K562 (cell line): ENCODE results near the gene HAUS7. TPM values are rescaled to one million over a fixed set of nuclear protein-coding genes. Genes with fewer than 3 reads are reported as not detected.

ENCODE experiments used
- ATAC-seq: fragments of 200-7000 bp; cut with Tn5 transposase; 3 replicates; pipeline ENCODE4 v1.9.1; 2020; ENCODE audit warnings: moderate library complexity
- BruUV-seq: library from RNA; stranded (reverse); fragments of 400-500 nt; replicated peaks from 2 replicates; lab custom pipeline; 2021; lab: Mats Ljungman, UMichigan
- CTCF ChIA-PET: fragments of 300-600 bp; formaldehyde crosslinking; extraction: SDS; loops from one replicate; lab custom pipeline; 2021; ENCODE audit warnings: low intra/inter-chr PET ratio; lab: Yijun Ruan, JAX
- POLR2A ChIA-PET: fragments of 300-600, 350-650 bp; sonication (Branson Sonifier 250); formaldehyde crosslinking; extraction: SDS; loops from one replicate; lab custom pipeline; 2021; ENCODE audit warnings: antibody characterized with exemption, inconsistent platforms; lab: Yijun Ruan, JAX
- DNase-seq, 4 experiments: peaks; one replicate each; pipeline versions ENCODE4 v3.0.0 to v3.0.0-alpha.2; 2011 to 2018; ENCODE audit warnings: low spot score in 3 of 4, mixed read lengths in 3 of 4; ENCODE audit errors: extremely low read depth in 1 of 4
- FAIRE-seq: peaks from 2 replicates; lab custom pipeline; 2011; peaks lifted over from hg19 to GRCh38; lab: Jason Lieb, UNC
- H2AFZ ChIP-seq: 2 replicates; pipeline ENCODE4 v1.6.0; 2011; ENCODE audit warnings: low read depth, low read length, control low read depth, inconsistent platforms
- H3K27ac ChIP-seq: fragments of 200-600 bp; 3 replicates; pipeline ENCODE4 v1.8.0; 2011; ENCODE audit warnings: low read depth, mild to moderate bottlenecking, control low read depth, inconsistent platforms, low read length, moderate library complexity, mixed read lengths; ENCODE audit errors: extremely low read depth
- H3K27me3 ChIP-seq, 2 experiments: fragments of 300-600 bp in 1 of 2; 2 replicates in 1 of 2; 3 replicates in 1 of 2; pipeline versions ENCODE4 v1.6.0 to v1.8.0; 2011; ENCODE audit warnings: inconsistent platforms in 2 of 2, low read length in 2 of 2, mild to moderate bottlenecking in 1 of 2, mixed read lengths in 1 of 2, moderate library complexity in 1 of 2; ENCODE audit not compliant: control insufficient read depth in 2 of 2, insufficient read depth in 2 of 2
- H3K36me3 ChIP-seq: fragments of 300-600 bp; 3 replicates; pipeline ENCODE4 v1.8.0; 2011; ENCODE audit warnings: mild to moderate bottlenecking, low read length, inconsistent platforms; ENCODE audit not compliant: control insufficient read depth, insufficient read depth
- H3K4me1 ChIP-seq, 2 experiments: fragments of 200-600 bp in 1 of 2; replicated peaks in 1 of 2; 2 replicates in 1 of 2; 3 replicates in 1 of 2; pipeline versions ENCODE4 v1.5.1 to v1.8.0; 2011; ENCODE audit warnings: inconsistent platforms in 2 of 2, low read length in 2 of 2, mild to moderate bottlenecking in 1 of 2, mixed read lengths in 1 of 2, moderate library complexity in 1 of 2; ENCODE audit not compliant: control insufficient read depth in 2 of 2, insufficient read depth in 2 of 2
- H3K4me2 ChIP-seq: 2 replicates; pipeline ENCODE4 v1.6.1; 2011; ENCODE audit warnings: low read length, control low read depth, inconsistent platforms, mixed read lengths; ENCODE audit not compliant: insufficient read depth
- H3K4me3 ChIP-seq: fragments of 200-600 bp; sonication (generic), shearing (Covaris generic); 2 replicates; pipeline ENCODE4 v1.5.1; 2016; ENCODE audit warnings: control low read depth, inconsistent platforms
- H3K79me2 ChIP-seq: fragments of 200-600 bp; 3 replicates; pipeline ENCODE4 v1.8.0; 2011; ENCODE audit warnings: low read length, inconsistent platforms; ENCODE audit not compliant: control insufficient read depth, insufficient read depth
- H3K9ac ChIP-seq, 2 experiments: 2 replicates each; pipeline versions ENCODE4 v1.6.0 to v1.6.1; 2011; ENCODE audit warnings: low read depth in 2 of 2, low read length in 2 of 2, control low read depth in 1 of 2, inconsistent platforms in 1 of 2, mild to moderate bottlenecking in 1 of 2, mixed read lengths in 1 of 2; ENCODE audit not compliant: insufficient read depth in 1 of 2
- H3K9me1 ChIP-seq: one replicate; pipeline ENCODE4 v1.6.0; 2011; ENCODE audit warnings: inconsistent platforms, mild to moderate bottlenecking, low read length, moderate library complexity; ENCODE audit not compliant: control insufficient read depth, insufficient read depth
- H3K9me3 ChIP-seq: replicated peaks from 2 replicates; pipeline ENCODE4 v1.5.1; 2011; ENCODE audit warnings: low read depth, low read length, inconsistent platforms; ENCODE audit not compliant: control insufficient read depth, insufficient read depth
- H4K20me1 ChIP-seq: replicated peaks from 2 replicates; pipeline ENCODE4 v1.6.1; 2011; ENCODE audit warnings: low read length, inconsistent platforms, mixed read lengths; ENCODE audit not compliant: control insufficient read depth, insufficient read depth
- KAT8 ChIP-seq: fragments of 450-650 bp; IDR thresholded peaks from 2 replicates; pipeline ENCODE4 v1.6.1; 2016; ENCODE audit warnings: low read depth, mild to moderate bottlenecking
- SMC3 ChIP-seq: conservative IDR thresholded peaks from 2 replicates; pipeline ENCODE4 v1.6.1; 2011; ENCODE audit warnings: low read depth, low read length, improper control_type of control experiment; ENCODE audit not compliant: insufficient read depth
- ZNF146 ChIP-seq: IDR thresholded peaks from one replicate; pipeline ENCODE4 v1.6.1; 2018; ENCODE audit warnings: missing compliant biosample characterization; ENCODE audit not compliant: unreplicated experiment
- ZNF24 ChIP-seq: fragments of 450-650 bp; IDR thresholded peaks from 2 replicates; pipeline ENCODE4 v1.6.1; 2016
- WGBS: fragments of 100-300 bp; shearing (Covaris generic); methylation state at CpG from one replicate; pipeline ENCODE4 v1.1.6; 2016; ENCODE audit warnings: low coverage, mixed read lengths; ENCODE audit not compliant: insufficient coverage; ENCODE audit errors: missing lambda C conversion rate; 5-methylcytosine and 5-hydroxymethylcytosine counted together
- in situ Hi-C: fragments of 300-500 bp; cut with MboI; formaldehyde crosslinking; loops from 4 replicates; pipeline ENCODE4 v1.15.0; 2018; ENCODE audit warnings: inconsistent platforms, mixed read lengths
- intact Hi-C: fragments of 100-400 bp; cut with micrococcal nuclease; formaldehyde crosslinking; loops from 2 replicates; pipeline ENCODE4 v1.14.2; 2022
- polyA plus RNA-seq, 8 experiments: library from polyadenylated mRNA; depleted of rRNA in 4 of 8; stranded (reverse) in 5 of 8; unstranded in 3 of 8; fragments of >200 nt; fragmentation: Nextera tagmentation in 2 of 8; fragmentation: Illumina TruSeq in 1 of 8; extraction: Ambion mirVana in 2 of 8; extraction: Trizol in 1 of 8; gene quantifications; 2 replicates each; pipeline versions ENCODE4 v1.2.1 to v1.2.3, GENCODE V29; 2011 to 2014; ENCODE audit warnings: inconsistent platforms in 1 of 8, missing spikeins in 1 of 8
- total RNA-seq, 7 experiments: library from RNA; depleted of rRNA in 6 of 7; stranded (reverse); fragments of >200 nt in 6 of 7; fragmentation: Illumina TruSeq in 2 of 7; extraction: Trizol in 2 of 7; gene quantifications; 2 replicates each; pipeline versions ENCODE4 v1.2.1 to v1.2.3, GENCODE V29; 2011 to 2021; ENCODE audit warnings: low replicate concordance in 1 of 7
- TF ChIP-seq, protein P1 (sequence below): sonication (generic); formaldehyde crosslinking; IDR thresholded peaks from 2 replicates; pipeline ENCODE4 v1.8.0; 2022; ENCODE audit warnings: missing genetic modification reagents, mild to moderate bottlenecking, borderline replicate concordance
- TF ChIP-seq, protein P2 (sequence below): fragments of 250-450 bp; sonication (Bioruptor Pico); IDR thresholded peaks from 2 replicates; pipeline ENCODE4 v1.8.0; 2021; ENCODE audit warnings: moderate library complexity, mild to moderate bottlenecking, inconsistent platforms
- TF ChIP-seq, protein P3 (sequence below): fragments of 150-350 bp; IDR thresholded peaks from 2 replicates; pipeline ENCODE4 v1.6.1; 2014; ENCODE audit warnings: low read depth, mild to moderate bottlenecking, low read length, borderline replicate concordance

The HAUS7 gene
- total and polyA plus RNA-seq, 9 of the 15 experiments (the other 6 are each of a cell fraction or from before 2014, with no cell fraction given): 10.0 to 94.9 (median 48.8) TPM

DNA sequence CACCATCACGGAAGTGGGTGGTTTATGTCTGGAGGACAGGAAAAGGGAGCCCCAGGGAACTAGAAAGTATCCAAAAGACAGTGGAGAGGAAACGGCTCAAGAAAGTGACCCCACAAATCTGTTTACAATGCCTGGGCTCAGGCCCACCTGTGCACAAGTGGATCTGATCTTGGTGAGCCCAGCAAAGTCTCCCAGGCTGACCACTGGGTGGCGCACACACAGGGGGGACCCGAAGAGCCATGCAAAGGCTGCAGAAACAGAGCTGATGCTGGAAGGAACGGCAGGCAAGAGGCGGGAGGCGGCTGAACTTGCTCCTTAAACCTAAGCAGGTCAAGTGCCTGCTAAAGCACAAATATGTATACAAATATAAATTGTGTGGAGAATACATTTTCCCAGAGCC lies 9.6 kb downstream of the HAUS7 start:
- peak; percentile 97 for ATAC-seq
- H3K4me3 ChIP-seq: no peak overlapping the region
- peaks cover 11% of the 10 kb centered on the region; the same call in 1 of the 2 replicates for H4K20me1 ChIP-seq
- H3K79me2 ChIP-seq: no peaks in the 10 kb centered on the region
- peak; percentile 48 to 63 (median 54) for DNase-seq
- intact Hi-C loops: loop anchor here (1.0 kb wide), 1 partner anchor 46 kb away; no protein-coding TSS in a partner anchor
- no peak overlapping the region for H3K27ac ChIP-seq
- H3K36me3 ChIP-seq: peaks cover 82% of the 10 kb centered on the region
- peaks cover 3% of the 10 kb centered on the region for H3K9me1 ChIP-seq
- BruUV-seq: no TSS peak
- in situ Hi-C loops: no loop called here
- no peak overlapping the region for H2AFZ ChIP-seq
- no peak overlapping the region for H3K9ac ChIP-seq
- ChIA-PET CTCF (interaction anchor here (1.0 to 2.3 kb wide), 2 partner anchors 28 to 46 kb away, joined by 3 to 9 read pairs; no protein-coding TSS in a partner anchor), POLR2A (interaction anchor here (0.6 to 1.0 kb wide), 3 partner anchors 15 to 334 kb away, joined by 3 read pairs; partner anchors contain the start of genes IDH3G, SSR4 and TREX2)
- peaks cover 0 to 5% of the 10 kb centered on the region in 2 experiments; a peak in 1 of 5 replicates for H3K4me1 ChIP-seq
- WGBS: 33% methylated on average over 7 of the region's 7 CpGs
- FAIRE-seq: peak; percentile 81
- no peaks in the 10 kb centered on the region for H3K27me3 ChIP-seq
- no peak overlapping the region for H3K4me2 ChIP-seq
- no peaks in the 10 kb centered on the region for H3K9me3 ChIP-seq
- TF ChIP-seq KAT8: no peak
- TF ChIP-seq ZNF24: no peak
- TF ChIP-seq, protein P1, sequence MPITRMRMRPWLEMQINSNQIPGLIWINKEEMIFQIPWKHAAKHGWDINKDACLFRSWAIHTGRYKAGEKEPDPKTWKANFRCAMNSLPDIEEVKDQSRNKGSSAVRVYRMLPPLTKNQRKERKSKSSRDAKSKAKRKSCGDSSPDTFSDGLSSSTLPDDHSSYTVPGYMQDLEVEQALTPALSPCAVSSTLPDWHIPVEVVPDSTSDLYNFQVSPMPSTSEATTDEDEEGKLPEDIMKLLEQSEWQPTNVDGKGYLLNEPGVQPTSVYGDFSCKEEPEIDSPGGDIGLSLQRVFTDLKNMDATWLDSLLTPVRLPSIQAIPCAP (CRISPR knock-in tag): no peak
- no peak for TF ChIP-seq ZNF146 (CRISPR knock-in tag)
- TF ChIP-seq, protein P2, sequence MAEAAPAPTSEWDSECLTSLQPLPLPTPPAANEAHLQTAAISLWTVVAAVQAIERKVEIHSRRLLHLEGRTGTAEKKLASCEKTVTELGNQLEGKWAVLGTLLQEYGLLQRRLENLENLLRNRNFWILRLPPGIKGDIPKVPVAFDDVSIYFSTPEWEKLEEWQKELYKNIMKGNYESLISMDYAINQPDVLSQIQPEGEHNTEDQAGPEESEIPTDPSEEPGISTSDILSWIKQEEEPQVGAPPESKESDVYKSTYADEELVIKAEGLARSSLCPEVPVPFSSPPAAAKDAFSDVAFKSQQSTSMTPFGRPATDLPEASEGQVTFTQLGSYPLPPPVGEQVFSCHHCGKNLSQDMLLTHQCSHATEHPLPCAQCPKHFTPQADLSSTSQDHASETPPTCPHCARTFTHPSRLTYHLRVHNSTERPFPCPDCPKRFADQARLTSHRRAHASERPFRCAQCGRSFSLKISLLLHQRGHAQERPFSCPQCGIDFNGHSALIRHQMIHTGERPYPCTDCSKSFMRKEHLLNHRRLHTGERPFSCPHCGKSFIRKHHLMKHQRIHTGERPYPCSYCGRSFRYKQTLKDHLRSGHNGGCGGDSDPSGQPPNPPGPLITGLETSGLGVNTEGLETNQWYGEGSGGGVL (CRISPR knock-in tag): no peak
- TF ChIP-seq, protein P3, sequence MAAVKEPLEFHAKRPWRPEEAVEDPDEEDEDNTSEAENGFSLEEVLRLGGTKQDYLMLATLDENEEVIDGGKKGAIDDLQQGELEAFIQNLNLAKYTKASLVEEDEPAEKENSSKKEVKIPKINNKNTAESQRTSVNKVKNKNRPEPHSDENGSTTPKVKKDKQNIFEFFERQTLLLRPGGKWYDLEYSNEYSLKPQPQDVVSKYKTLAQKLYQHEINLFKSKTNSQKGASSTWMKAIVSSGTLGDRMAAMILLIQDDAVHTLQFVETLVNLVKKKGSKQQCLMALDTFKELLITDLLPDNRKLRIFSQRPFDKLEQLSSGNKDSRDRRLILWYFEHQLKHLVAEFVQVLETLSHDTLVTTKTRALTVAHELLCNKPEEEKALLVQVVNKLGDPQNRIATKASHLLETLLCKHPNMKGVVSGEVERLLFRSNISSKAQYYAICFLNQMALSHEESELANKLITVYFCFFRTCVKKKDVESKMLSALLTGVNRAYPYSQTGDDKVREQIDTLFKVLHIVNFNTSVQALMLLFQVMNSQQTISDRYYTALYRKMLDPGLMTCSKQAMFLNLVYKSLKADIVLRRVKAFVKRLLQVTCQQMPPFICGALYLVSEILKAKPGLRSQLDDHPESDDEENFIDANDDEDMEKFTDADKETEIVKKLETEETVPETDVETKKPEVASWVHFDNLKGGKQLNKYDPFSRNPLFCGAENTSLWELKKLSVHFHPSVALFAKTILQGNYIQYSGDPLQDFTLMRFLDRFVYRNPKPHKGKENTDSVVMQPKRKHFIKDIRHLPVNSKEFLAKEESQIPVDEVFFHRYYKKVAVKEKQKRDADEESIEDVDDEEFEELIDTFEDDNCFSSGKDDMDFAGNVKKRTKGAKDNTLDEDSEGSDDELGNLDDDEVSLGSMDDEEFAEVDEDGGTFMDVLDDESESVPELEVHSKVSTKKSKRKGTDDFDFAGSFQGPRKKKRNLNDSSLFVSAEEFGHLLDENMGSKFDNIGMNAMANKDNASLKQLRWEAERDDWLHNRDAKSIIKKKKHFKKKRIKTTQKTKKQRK: no peak
- TF ChIP-seq SMC3: peak; percentile 67
